Activated T-cell treated with anti-CD3 and anti-CD28 coated beads for 24 hours (primary cell): ENCODE data around the gene ATAD2B.

Source experiments
- DNase-seq: peaks from one replicate; pipeline ENCODE4 v3.0.0-alpha.2; 2020; ENCODE audit warnings: low read depth

The ATAD2B gene

GRCh38 chr2:23912054-23912453 is 14.9 kb downstream of the ATAD2B start:
- DNase-seq, result no peak

- DNase-seq, result no peak
Measured at GRCh38 chr2:23905155-23905554, 21.8 kb downstream of the ATAD2B start.

- no peak for DNase-seq
Measured at GRCh38 chr2:23904692-23905091, 22.2 kb downstream of the ATAD2B start.

GRCh38 chr2:23904215-23904614 is 22.7 kb downstream of the ATAD2B start:
- no peak for DNase-seq

GRCh38 chr2:23903034-23903433 is 23.9 kb downstream of the ATAD2B start:
- DNase-seq, result no peak

- no peak for DNase-seq
Measured at GRCh38 chr2:23901966-23902846, 24.7 kb downstream of the ATAD2B start.

GRCh38 chr2:23900541-23901322 is 26.2 kb downstream of the ATAD2B start:
- no peak for DNase-seq

- no peak for DNase-seq
Measured at GRCh38 chr2:23900133-23900532, 26.8 kb downstream of the ATAD2B start.

- DNase-seq, result no peak
Measured at GRCh38 chr2:23871206-23871605, 55.7 kb downstream of the ATAD2B start.

- DNase-seq, result no peak
Measured at GRCh38 chr2:23867449-23867848, 59.5 kb downstream of the ATAD2B start.

GRCh38 chr2:23862716-23863426 is 64.1 kb downstream of the ATAD2B start:
- DNase-seq, result no peak

GRCh38 chr2:23861952-23862351 is 65.0 kb downstream of the ATAD2B start:
- DNase-seq, result no peak

GRCh38 chr2:23859983-23860382 is 66.9 kb downstream of the ATAD2B start:
- no peak for DNase-seq

- no peak for DNase-seq
Measured at GRCh38 chr2:23859234-23859633, 67.7 kb downstream of the ATAD2B start.

- no peak for DNase-seq
Measured at GRCh38 chr2:23850564-23851256, 76.2 kb downstream of the ATAD2B start.

- DNase-seq, result no peak
Measured at GRCh38 chr2:23844905-23845304, 82.0 kb downstream of the ATAD2B start.

- DNase-seq, result no peak
Measured at GRCh38 chr2:23843051-23843976, 83.6 kb downstream of the ATAD2B start.

GRCh38 chr2:23839919-23840578 is 86.9 kb downstream of the ATAD2B start:
- DNase-seq, result no peak

- no peak for DNase-seq
Measured at GRCh38 chr2:23838996-23839395, 87.9 kb downstream of the ATAD2B start.

GRCh38 chr2:23838581-23838980 is 88.3 kb downstream of the ATAD2B start:
- no peak for DNase-seq
